Stimulated activated CD8-positive, alpha-beta memory T cell treated with anti-CD3 and anti-CD28 coated beads, Interleukin-15, amount 100 ng/mL, for 4 hours (primary cell): ENCODE results near the gene TSC2.

Experiments
- DNase-seq, 2 donors: peaks; one replicate each; pipeline ENCODE4 v3.0.0-alpha.2; 2020; ENCODE audit warnings: low read depth in 2 of 2

TSC2 gene

DNA sequence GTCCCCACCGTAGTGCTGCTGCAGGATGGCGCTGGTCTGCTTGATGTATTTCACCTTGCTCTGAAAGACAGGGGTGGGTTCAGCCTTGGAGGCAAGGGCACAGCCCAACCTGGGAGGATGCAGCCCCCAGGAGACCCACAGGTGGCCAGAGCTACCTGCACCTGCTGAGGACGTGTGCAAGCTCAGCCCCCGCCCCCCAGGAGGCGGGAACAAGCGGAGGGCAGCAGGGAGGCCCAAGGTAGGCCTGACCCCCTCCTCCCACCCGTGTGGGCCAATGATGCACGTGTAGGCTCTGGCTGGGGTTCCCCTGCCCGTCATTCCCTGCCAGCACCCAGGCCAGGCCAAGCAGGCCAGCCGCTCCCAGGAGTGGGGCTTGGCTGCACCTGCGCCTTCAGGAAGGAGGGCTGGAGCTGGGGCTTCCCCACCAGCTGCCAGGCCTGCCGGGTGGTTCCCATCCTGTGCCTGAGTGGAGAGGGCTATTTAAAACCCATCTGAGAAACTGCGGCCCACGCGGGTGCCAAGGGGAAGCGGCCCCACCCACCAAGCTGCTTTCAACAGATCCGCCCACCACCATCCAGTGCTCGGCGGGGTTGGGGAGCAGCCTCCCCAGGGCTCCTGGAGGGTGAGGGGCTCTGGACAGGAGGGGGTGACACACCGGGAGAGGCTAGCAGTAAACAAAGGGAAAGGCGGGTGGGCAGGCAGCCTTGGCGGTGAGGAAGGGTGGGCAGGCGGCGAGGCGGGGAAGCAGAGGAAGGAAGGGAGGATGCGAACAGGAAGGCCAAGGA, 3.9 kb upstream of the TSC2 start:
- no peak for DNase-seq

DNA sequence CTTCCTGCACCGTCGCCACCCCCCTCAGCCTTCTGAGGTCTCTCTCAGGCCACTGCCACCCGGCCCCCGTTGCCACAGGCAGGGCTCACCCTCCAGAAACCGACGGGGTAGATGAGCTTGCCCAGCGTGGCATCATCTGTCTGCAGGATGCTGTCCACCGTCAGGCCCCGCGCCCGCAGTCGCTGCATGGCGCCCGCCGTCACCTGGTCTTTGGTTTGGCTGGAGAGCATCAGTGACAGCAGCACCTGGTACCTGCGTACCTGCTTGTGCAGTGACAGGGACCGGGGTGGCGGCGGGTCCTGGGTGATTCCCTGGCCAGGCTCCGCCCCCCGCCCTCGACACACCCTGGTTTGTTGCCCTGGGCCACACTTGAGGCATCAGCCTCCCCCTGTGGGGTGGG, 3.2 kb upstream of the TSC2 start:
- no peak for DNase-seq

DNA sequence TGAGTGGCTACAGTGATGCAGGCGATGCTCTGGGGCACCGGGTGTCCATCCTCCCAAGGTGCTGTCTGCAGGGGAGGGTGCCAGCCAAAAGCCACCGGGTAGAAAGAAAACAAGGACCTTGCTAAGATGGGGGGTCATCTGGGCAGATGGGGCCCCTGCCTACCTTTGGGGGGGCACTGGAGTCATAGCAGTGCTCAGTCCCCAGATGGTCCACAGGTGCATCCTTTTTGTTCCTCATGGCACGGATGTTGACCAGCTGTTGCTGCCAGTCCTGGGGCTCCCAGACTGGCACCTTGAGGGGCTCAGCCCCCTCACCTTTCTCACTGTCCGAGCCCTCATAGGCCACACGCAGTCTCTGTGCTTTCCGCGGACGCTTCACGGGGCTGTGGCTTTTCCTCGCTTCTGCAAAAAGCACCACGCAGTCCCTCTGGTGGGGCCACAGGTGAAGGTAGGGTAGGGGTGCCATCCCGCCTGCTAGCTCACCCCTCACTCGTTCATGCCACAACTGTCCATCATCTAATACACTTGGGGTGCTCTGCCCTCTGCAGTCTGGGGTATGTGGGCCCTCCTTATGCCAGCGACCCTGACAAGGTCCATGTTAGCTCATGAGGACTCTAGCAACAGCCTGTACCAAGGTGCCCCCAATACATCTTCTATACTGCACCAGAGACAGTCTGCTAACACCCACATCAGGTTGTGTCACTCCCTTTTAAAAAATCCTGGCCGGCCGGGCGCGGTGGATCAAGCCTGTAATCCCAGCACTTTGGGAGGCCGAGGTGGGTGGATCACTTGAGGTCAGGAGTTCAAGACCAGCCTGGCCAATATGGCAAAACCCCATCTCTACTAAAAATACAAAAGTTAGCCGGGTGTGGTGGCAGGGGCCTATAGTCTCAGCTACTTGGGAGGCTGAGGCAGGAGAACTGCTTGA, 1.6 kb upstream of the TSC2 start:
- DNase-seq, result no peak

DNA sequence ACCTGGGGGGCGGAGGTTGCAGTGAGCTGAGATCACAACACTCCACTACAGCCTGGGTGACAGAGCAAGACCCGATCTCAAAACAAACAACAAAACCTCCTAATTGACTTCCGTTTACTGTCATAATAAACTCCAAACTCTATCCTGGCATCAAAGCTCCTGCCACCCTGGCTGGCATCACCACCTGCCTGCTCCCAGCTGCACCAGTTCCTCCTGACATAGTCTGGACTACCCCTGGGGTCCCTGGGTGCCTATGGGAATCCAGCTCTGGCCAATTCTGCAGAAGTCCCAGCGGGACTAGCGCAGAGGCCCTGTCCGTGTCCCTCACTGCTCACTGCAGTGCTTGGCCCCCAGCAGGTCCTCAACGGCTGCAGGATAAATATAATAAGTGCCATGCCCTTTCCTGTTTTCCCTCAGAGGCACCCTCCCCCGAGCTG, 874 bp upstream of the TSC2 start:
- DNase-seq, result no peak

DNA sequence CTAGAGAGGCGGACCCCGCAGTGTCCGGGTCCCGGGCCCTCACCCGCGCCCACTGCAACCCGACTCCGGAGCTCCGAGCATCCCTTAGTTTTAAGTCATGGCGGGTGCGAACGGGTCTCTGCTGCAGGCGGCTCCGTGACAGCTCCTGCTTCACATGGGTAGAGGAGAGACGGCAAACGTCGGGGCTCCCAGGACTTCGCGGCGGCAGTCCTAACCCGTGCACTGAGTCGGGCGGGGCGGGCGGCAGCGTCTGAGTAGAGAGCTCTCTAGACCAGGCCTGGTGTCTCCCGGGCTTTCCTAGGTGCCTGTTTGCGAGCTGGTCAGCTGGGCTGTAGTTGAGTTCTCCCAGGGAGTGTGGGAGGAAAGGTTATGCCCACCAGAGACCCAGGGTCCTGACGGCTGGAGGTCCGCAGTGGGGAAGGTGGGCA, 345 bp downstream of the TSC2 start:
- DNase-seq, result no peak

DNA sequence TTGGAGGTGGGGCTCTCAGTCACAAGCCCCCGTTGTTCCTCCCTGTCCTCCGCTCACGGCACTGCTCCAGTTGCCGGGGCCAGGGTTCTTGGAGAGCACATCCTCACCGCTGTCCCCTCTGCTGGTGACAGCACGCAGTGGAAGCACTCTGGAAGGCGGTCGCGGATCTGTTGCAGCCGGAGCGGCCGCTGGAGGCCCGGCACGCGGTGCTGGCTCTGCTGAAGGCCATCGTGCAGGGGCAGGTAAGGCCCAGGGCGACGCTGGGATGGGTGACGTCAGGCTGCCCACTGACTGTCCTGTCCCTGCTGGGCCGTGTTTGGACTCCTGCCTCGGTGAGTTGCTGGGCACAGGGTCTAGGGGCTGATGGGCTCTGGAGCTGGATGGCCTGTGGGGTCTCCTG, 5.4 kb downstream of the TSC2 start:
- no peak for DNase-seq

DNA sequence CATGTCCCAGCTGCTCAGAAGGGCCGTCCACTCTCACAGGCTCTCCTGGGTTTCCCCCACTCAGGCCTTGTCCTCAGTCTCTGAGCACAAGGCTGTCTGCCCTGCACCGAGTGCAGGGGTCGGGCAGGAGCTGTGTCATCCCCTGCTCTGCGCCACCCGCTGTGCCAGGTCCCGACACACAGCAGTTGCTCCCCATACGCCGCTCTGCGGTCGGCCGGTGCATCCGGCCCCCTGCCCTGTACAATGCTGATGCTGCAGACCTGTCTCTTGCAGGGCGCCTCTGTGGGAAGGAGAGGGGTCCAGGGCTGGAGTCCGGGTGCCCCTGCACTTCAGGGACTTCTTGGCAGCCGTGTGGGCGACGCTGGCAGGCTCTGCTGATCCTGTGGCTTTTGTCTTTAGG, 6.1 kb downstream of the TSC2 start:
- DNase-seq, result no peak

DNA sequence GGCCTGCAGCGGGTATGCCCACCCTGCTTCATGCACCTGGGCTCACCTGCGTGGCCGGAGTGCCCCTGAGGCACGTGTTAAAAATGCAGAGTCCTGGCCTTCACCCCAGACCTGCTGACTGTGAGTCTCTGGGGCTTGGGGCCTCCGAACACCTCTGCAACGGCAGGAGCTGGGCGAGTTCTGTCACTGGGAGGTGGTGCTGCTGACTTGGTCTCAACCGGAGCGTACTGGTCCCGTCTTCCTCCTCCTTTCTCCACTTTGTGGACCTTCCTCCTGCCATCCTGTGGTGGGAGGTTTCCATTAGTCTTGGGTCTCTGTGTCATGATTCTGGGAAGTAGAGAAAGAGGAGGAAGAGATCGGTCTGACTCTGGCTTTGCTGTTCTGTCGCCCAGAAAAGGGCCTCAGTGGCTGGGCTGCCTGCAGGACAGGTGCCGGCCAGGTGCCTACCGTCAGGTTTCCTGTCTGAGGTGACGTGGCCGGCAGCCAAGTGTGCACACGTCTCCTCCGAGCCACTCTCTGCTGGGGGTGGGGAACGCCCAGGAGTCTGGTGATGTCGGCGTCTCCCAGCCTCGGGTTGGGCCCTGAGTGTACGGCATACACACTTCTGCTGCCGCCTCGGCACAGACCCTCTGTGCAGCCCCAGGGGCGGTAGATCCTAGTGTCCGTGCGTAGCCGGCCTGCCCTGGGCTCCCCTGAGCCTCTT, 6.9 kb downstream of the TSC2 start:
- no peak for DNase-seq

DNA sequence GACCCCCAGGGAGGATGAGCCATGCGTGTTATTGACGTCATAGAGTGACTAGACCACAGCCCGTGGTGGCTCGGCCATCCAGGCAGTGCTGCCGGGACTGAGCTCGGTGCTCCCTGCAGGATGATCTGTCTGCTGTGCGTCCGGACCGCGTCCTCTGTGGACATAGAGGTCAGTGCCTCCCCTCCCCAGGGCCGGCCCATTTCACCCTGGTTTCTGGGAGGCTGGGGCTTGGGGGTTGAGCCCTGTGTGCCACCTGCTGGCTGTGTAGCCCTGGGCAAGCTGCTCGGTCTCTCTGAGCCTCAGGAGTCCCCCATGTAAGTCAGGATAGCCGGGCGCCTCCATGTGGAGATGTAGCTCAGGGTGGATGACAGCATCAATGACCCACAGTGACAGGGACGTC, 8.3 kb downstream of the TSC2 start:
- DNase-seq, result no peak

DNA sequence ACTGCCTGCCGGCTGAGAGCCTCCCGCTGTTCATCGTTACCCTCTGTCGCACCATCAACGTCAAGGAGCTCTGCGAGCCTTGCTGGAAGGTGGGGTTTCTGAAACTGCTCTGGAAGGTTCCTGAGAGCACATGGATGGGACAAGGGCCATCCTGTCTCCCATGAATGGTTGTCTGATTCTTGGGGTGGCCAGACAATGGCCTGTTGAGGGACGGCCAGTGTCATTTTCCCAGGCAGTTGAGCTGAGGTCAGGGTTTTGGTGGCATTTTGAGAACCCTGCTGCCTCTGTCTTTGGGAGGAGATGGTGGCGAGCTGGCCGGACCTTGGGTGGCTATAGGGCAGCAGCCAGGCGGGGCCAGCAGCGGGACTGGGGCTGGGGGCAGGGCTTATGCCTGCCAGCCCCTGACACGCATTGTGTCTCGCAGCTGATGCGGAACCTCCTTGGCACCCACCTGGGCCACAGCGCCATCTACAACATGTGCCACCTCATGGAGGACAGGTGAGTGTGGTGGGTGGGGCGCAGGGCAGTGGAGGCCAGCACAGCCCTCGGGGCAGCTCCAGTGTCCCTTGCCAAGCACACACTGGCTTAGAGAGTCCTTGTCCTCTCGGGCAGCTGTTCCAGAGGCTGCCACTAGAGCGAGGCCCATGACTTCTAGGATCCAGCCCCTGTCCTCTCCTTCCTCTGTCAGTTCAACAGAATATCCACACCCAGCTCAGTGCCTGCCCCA, 9.1 kb downstream of the TSC2 start:
- no peak for DNase-seq

DNA sequence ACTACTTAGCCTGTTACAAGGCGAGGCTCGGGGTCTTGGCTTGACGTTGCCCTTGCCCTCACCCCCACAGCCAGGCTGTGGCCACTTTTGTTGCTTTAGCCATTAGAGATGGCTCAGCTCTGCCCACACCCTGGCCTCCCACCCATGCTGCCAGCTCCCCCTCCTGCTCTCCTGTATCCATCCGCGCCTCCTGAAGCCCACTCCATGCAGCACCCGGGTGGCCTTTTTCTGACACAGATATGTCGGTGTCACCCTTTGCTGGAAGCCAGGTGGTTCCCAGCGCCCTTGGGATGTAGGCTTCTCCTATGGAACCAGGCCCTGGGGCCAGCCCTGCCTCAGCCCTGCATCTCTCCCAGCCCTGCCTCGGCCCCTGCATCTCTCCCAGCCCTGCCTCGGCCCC, 9.7 kb downstream of the TSC2 start:
- no peak for DNase-seq

DNA sequence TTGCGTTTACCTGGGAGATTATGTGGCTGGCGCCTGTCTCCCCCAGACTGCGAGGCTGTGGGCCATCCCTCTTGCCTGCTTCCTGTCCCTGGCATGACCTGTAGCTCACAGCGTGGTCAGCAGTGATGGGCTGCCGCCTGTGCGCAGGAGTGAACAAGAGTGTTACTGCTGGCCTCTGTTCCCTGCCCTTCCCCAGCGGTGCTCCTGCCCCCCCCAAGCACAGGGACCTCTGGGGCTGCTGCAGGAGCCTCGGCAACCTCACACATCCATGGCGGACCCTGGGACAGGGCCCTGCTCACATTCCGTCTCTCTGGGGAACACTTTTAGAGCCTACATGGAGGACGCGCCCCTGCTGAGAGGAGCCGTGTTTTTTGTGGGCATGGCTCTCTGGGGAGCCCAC, 10.6 kb downstream of the TSC2 start:
- no peak for DNase-seq

DNA sequence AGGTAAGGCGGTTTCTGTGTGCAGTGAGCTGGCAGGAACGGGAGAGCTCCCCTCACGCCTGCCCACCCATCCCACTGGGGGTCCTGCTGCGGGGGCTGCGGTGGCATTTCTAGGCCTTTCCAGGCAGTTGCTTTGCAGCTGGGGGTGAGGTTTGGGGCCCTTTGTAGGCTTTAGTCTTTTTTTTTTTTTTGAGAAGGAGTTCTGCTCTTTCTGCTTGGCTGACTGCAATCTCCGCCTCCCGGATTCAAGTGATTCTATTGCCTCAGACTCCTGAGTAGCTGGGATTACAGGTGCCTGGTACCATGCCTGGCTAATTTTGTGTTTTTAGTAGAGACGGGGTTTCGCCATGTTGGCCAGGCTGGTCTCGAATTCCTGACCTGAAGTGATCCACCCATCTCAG, 11.1 kb downstream of the TSC2 start:
- DNase-seq, result no peak

DNA sequence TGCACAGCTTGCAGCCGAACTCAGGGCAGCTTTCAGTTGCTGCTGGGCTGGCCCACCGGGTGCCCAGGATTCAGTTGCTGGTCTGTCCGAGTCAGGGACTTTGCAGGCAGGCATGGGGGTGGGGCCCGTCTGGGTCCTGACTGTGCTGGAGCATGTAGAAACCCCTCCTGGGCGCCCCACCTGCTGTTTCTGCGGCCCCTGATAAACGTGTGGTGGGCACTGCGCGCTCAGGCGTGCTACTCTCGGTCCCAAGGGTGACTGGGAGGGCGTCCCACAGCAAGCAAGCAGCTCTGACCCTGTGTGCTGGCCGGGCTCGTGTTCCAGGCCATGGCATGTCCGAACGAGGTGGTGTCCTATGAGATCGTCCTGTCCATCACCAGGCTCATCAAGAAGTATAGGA, 12.6 kb downstream of the TSC2 start:
- no peak for DNase-seq

DNA sequence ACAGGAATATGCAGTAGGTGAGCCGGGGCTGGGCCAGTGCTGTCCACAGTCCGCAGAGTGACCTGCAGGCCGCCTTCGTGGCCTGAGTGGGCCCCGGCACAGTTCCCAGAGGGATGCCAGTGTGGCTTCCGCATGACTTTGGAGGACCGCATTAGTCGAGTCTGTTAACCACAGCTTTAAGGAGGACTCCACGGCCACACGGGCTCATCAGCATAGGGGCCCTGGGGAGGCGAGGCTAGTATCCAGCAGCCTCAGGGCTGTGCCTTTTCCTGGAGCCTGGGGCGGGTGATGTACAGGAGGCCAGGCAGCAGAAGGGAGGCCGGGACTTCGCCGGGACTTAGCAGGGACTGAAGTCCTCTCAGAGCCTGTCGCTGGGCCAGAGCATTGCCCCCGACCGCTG, 13.2 kb downstream of the TSC2 start:
- DNase-seq, result no peak

DNA sequence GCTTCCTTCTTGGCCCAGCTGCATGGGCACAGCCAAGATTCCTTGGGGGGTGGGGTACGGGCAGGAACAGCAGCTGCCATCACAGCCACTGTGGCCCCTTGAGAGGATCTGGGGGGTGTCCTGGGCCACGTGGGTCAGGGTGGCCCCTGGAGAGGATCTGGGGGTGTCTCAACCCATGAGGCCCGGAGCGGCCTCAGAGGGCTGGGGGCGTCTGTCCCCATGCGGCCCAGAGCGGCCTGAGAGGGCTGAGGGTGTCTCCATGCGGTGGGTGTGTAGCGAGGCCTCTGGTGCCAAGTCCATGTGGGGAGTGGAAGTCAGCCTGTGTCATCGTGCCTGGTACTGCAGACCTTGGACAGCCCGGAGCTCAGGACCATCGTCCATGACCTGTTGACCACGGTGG, 13.7 kb downstream of the TSC2 start:
- no peak for DNase-seq

DNA sequence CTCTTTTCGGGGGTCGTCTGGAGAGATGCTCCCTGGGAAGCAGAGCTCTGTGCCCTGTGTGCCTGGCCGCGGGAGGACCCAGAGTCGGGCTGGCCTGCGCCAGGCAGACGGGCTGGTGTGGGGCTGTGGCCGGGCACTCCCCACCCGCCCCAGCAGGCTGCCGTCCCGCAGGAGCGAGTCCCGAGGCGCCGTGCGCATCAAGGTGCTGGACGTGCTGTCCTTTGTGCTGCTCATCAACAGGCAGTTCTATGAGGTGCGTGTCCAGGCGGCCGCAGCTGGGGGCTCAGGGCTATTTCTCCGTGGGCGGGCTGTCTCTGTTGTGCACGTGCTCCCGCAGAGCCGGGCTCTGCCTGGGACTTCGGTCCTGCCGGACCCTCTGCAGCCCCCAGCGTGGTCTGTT, 15.0 kb downstream of the TSC2 start:
- no peak for DNase-seq

DNA sequence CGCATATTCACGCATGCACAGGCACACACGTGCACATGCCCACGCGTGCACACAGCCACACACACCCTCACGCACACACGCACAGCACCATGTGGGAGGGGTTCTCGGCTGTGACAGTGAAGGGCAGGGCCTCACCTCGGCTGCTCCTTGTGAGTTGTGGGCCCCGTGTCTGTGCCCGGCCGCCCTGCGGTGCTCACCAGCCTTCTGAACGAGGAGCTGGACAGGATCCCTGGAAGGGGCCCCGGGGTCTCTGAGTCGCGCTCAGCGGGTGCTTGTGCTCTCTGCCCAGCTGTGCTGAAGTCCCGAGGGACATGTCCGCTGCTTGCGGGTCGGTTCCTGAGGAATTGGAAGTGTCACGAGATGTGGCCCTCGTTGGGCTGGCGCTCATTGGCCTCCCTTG, 16.1 kb downstream of the TSC2 start:
- no peak for DNase-seq

DNA sequence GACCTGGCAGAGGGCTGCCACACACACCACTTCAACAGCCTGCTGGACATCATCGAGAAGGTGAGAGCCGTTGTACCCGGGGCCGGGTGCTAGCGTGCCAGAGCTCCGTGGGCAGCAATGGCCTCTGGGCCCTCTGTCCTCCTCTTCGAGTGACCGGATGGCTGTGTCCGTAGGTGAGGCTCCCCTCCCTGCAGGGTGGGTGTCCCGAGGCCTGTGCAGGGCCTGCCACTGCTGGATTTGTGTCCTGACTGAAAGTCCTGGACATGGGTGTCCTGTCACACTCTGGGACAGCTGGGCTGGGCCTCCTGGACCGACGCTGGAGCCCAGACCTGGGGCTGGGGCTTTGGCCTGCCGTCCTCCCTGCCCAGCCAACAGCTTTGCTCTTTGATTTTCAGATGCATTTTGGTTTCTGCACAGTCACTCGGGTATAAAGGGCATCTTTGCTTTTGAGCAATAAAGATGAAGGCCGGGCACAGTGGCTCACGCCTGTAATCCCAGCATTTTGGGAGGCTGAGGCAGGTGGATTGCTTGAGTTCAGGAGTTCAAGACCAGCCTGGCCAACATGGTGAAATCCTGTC, 16.7 kb downstream of the TSC2 start:
- DNase-seq, result no peak

DNA sequence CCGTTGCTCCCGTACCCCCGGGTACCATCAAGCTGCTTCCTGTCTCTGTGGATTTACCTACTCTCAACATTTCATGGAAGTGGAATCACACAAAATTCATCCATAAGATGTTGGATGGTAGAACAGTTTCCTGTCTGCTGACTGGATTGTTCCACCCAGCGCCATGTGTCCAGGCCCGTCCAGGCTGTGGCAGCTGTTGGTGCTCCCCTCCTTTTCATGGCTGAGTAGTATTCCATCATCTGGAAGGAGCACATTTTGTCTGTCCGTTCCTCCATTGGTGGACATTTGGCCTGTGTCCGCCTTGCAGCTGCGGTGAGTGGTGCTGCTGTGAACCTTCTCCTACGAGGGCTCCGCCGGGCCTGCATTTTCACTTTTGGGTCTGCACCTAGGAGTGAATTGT, 18.4 kb downstream of the TSC2 start:
- DNase-seq, result no peak
